KMS-11 (cell line): ENCODE results near the gene TRIM44.

Experiments
- H2AFZ ChIP-seq: fragments of 200-600 bp; sonication (generic); 2 replicates; pipeline ENCODE4 v1.6.1; 2016; ENCODE audit warnings: antibody characterized with exemption, mixed run types, low read depth
- H3K27ac ChIP-seq: fragments of 200-600 bp; sonication (generic); 2 replicates; pipeline ENCODE4 v1.6.1; 2016; ENCODE audit warnings: mild to moderate bottlenecking, mixed run types
- H3K27me3 ChIP-seq: fragments of 200-600 bp; sonication (generic); 2 replicates; pipeline ENCODE4 v1.6.1; 2017; ENCODE audit warnings: mild to moderate bottlenecking, low read depth, mixed run types, moderate library complexity; ENCODE audit not compliant: insufficient read depth
- H3K36me3 ChIP-seq: fragments of 200-600 bp; sonication (generic); 2 replicates; pipeline ENCODE4 v1.6.1; 2017; ENCODE audit warnings: mild to moderate bottlenecking, mixed run types; ENCODE audit not compliant: insufficient read depth
- H3K4me1 ChIP-seq: fragments of 200-600 bp; sonication (generic); 2 replicates; pipeline ENCODE4 v1.6.1; 2016; ENCODE audit warnings: mild to moderate bottlenecking, low read depth, mixed run types; ENCODE audit not compliant: poor library complexity, severe bottlenecking
- H3K4me2 ChIP-seq: fragments of 200-600 bp; sonication (generic); 2 replicates; pipeline ENCODE4 v1.7.0; 2016; ENCODE audit warnings: mild to moderate bottlenecking, mixed run types
- H3K4me3 ChIP-seq: fragments of 200-600 bp; sonication (generic); IDR thresholded peaks from 2 replicates; pipeline ENCODE4 v1.6.1; 2017; ENCODE audit warnings: low read depth, low read length, mixed read lengths; ENCODE audit not compliant: insufficient read depth
- H3K79me2 ChIP-seq: fragments of 200-600 bp; sonication (generic); 2 replicates; pipeline ENCODE4 v1.6.1; 2016; ENCODE audit warnings: low read depth, mixed run types; ENCODE audit not compliant: insufficient read depth
- H3K9ac ChIP-seq: fragments of 200-600 bp; sonication (generic); 2 replicates; pipeline ENCODE4 v1.6.1; 2016; ENCODE audit warnings: mild to moderate bottlenecking, mixed run types
- H4K20me1 ChIP-seq: fragments of 200-600 bp; sonication (generic); 2 replicates; pipeline ENCODE4 v1.6.1; 2016; ENCODE audit warnings: mild to moderate bottlenecking, mixed run types; ENCODE audit not compliant: insufficient read depth
- CTCF ChIP-seq: fragments of 200-600 bp; sonication (generic); conservative IDR thresholded peaks from 2 replicates; pipeline ENCODE4 v1.6.1; 2017; ENCODE audit warnings: low read depth, mild to moderate bottlenecking, antibody characterized with exemption, low read length, moderate library complexity, mixed read lengths

TRIM44 gene

GRCh38 chr11:35861191-35861590, 198.6 kb downstream of the TRIM44 start:
- H3K79me2 ChIP-seq, result no peaks in the 10 kb centered on the region
- H2AFZ ChIP-seq, result no peak overlapping the region
- no peak overlapping the region for H3K4me2 ChIP-seq
- no peaks in the 10 kb centered on the region for H3K4me1 ChIP-seq
- no peak overlapping the region for H3K9ac ChIP-seq
- H3K27ac ChIP-seq, result no peak overlapping the region
- H3K27me3 ChIP-seq, result no peaks in the 10 kb centered on the region
- H3K4me3 ChIP-seq, result no peak overlapping the region
- no peak for TF ChIP-seq CTCF
- no peaks in the 10 kb centered on the region for H3K36me3 ChIP-seq
- H4K20me1 ChIP-seq, result no peaks in the 10 kb centered on the region

- H3K4me1 ChIP-seq, result no peaks in the 10 kb centered on the region
Measured at GRCh38 chr11:35862666-35863065, 200.1 kb downstream of the TRIM44 start.

GRCh38 chr11:35864131-35864530, 201.6 kb downstream of the TRIM44 start:
- H4K20me1 ChIP-seq, result no peaks in the 10 kb centered on the region
- H3K36me3 ChIP-seq, result no peaks in the 10 kb centered on the region
- no peak for TF ChIP-seq CTCF
- no peak overlapping the region for H2AFZ ChIP-seq
- H3K27me3 ChIP-seq, result no peaks in the 10 kb centered on the region
- H3K79me2 ChIP-seq, result no peaks in the 10 kb centered on the region
- no peaks in the 10 kb centered on the region for H3K4me1 ChIP-seq
- no peak overlapping the region for H3K4me2 ChIP-seq
- H3K4me3 ChIP-seq, result no peak overlapping the region
- H3K9ac ChIP-seq, result no peak overlapping the region
- H3K27ac ChIP-seq, result no peak overlapping the region

More at GRCh38 chr11:35862666-35863065, 200.1 kb downstream of the TRIM44 start:
- Histone ChIP-seq H2AFZ (no peak overlapping the region), H3K27me3 (no peaks in the 10 kb centered on the region), H3K79me2 (no peaks in the 10 kb centered on the region), H3K27ac (no peak overlapping the region), H3K4me3 (no peak overlapping the region), H3K9ac (no peak overlapping the region), H3K4me2 (no peak overlapping the region), H4K20me1 (no peaks in the 10 kb centered on the region), H3K36me3 (no peaks in the 10 kb centered on the region)
- no peak for TF ChIP-seq CTCF

- Histone ChIP-seq H3K36me3 (no peaks in the 10 kb centered on the region), H3K4me1 (no peaks in the 10 kb centered on the region), H3K4me3 (no peak overlapping the region), H3K79me2 (no peaks in the 10 kb centered on the region), H2AFZ (no peak overlapping the region), H4K20me1 (no peaks in the 10 kb centered on the region), H3K9ac (no peak overlapping the region), H3K27ac (no peak overlapping the region), H3K27me3 (no peaks in the 10 kb centered on the region), H3K4me2 (no peak overlapping the region)
- TF ChIP-seq CTCF, result no peak
Measured at GRCh38 chr11:35866601-35867000, 204.0 kb downstream of the TRIM44 start.
